HEK293T (cell line): ENCODE measurements around the gene PLB1.

ENCODE experiments used
- CTCF ChIA-PET: fragments of 350-600 bp; formaldehyde crosslinking; extraction: SDS; loops from one replicate; lab custom pipeline; 2021; ENCODE audit warnings: antibody characterized with exemption, inconsistent platforms; lab: Yijun Ruan, JAX
- POLR2A ChIA-PET: fragments of 350-600 bp; formaldehyde crosslinking; extraction: SDS; loops from one replicate; lab custom pipeline; 2020; ENCODE audit warnings: antibody characterized with exemption, inconsistent platforms; lab: Yijun Ruan, JAX
- DNase-seq: peaks from one replicate; pipeline ENCODE4 v3.0.0; 2012; ENCODE audit warnings: mixed read lengths; ENCODE audit errors: extremely low spot score
- ARNT ChIP-seq: fragments of 450-650 bp; IDR thresholded peaks from 2 replicates; pipeline ENCODE4 v1.6.1; 2017; ENCODE audit warnings: mild to moderate bottlenecking
- BHLHE40 ChIP-seq: fragments of 450-650 bp; IDR thresholded peaks from 2 replicates; pipeline ENCODE4 v1.6.1; 2016; ENCODE audit warnings: mild to moderate bottlenecking, moderate library complexity, borderline replicate concordance
- CTBP1 ChIP-seq: fragments of 450-650 bp; IDR thresholded peaks from 2 replicates; pipeline ENCODE4 v1.6.1; 2016; ENCODE audit warnings: borderline replicate concordance
- ELF4 ChIP-seq: fragments of 450-650 bp; IDR thresholded peaks from 2 replicates; pipeline ENCODE4 v1.6.1; 2017; ENCODE audit warnings: antibody characterized with exemption
- FOXA1 ChIP-seq: fragments of 450-650 bp; IDR thresholded peaks from 2 replicates; pipeline ENCODE4 v1.6.1; 2016; ENCODE audit warnings: mild to moderate bottlenecking
- FOXK2 ChIP-seq: fragments of 450-650 bp; IDR thresholded peaks from 2 replicates; pipeline ENCODE4 v1.6.1; 2016; ENCODE audit warnings: mild to moderate bottlenecking
- FOXM1 ChIP-seq: fragments of 450-650 bp; IDR thresholded peaks from 2 replicates; pipeline ENCODE4 v1.6.1; 2017; ENCODE audit warnings: mild to moderate bottlenecking, borderline replicate concordance
- HDGF ChIP-seq: fragments of 450-650 bp; IDR thresholded peaks from 2 replicates; pipeline ENCODE4 v1.6.1; 2017; ENCODE audit warnings: antibody characterized with exemption, borderline replicate concordance
- L3MBTL2 ChIP-seq: fragments of 450-650 bp; conservative IDR thresholded peaks from 2 replicates; pipeline ENCODE4 v1.6.1; 2016; ENCODE audit warnings: mild to moderate bottlenecking
- LEF1 ChIP-seq: fragments of 450-650 bp; IDR thresholded peaks from 2 replicates; pipeline ENCODE4 v1.6.1; 2017; ENCODE audit warnings: mild to moderate bottlenecking, borderline replicate concordance
- NFRKB ChIP-seq: fragments of 450-650 bp; IDR thresholded peaks from 2 replicates; pipeline ENCODE4 v1.6.1; 2016; ENCODE audit warnings: mild to moderate bottlenecking, moderate library complexity
- PKNOX1 ChIP-seq: fragments of 450-650 bp; IDR thresholded peaks from 2 replicates; pipeline ENCODE4 v1.6.1; 2016
- SP1 ChIP-seq: fragments of 450-650 bp; IDR thresholded peaks from 2 replicates; pipeline ENCODE4 v1.6.1; 2017
- SUZ12 ChIP-seq: fragments of 450-650 bp; IDR thresholded peaks from 2 replicates; pipeline ENCODE4 v1.6.1; 2016; ENCODE audit warnings: mild to moderate bottlenecking
- TARDBP ChIP-seq: fragments of 450-650 bp; IDR thresholded peaks from 2 replicates; pipeline ENCODE4 v1.6.1; 2016
- ZNF384 ChIP-seq: fragments of 450-650 bp; IDR thresholded peaks from 2 replicates; pipeline ENCODE4 v1.6.1; 2016

PLB1 gene

GRCh38 chr2:28648671-28649395 lies 153.0 kb downstream of the PLB1 start:
- ChIA-PET CTCF (no interaction called here), POLR2A (no interaction called here)
- no peak for DNase-seq
- TF ChIP-seq FOXM1, result no peak
- no peak for TF ChIP-seq TARDBP
- no peak for TF ChIP-seq SUZ12
- TF ChIP-seq HDGF, result no peak
- no peak for TF ChIP-seq PKNOX1
- TF ChIP-seq FOXA1, result no peak
- TF ChIP-seq BHLHE40, result no peak
- no peak for TF ChIP-seq L3MBTL2
- no peak for TF ChIP-seq NFRKB
- TF ChIP-seq SP1, result no peak
- no peak for TF ChIP-seq ARNT
- TF ChIP-seq LEF1, result no peak
- no peak for TF ChIP-seq ELF4
- TF ChIP-seq CTBP1, result no peak
- no peak for TF ChIP-seq FOXK2
- TF ChIP-seq ZNF384, result no peak

GRCh38 chr2:28649481-28650265 lies 153.8 kb downstream of the PLB1 start:
- no peak for DNase-seq
- TF ChIP-seq FOXK2 (no peak), ELF4 (no peak), FOXA1 (no peak), PKNOX1 (no peak), ZNF384 (no peak), SUZ12 (no peak), ARNT (no peak), CTBP1 (no peak), LEF1 (no peak), TARDBP (no peak), NFRKB (no peak), HDGF (no peak), FOXM1 (no peak), SP1 (no peak), BHLHE40 (no peak), L3MBTL2 (no peak)
- POLR2A ChIA-PET, result no interaction called here
- CTCF ChIA-PET, result no interaction called here

- no peak for DNase-seq
- POLR2A ChIA-PET, result no interaction called here
- TF ChIP-seq TARDBP (no peak), SUZ12 (no peak), PKNOX1 (no peak)
- CTCF ChIA-PET, result no interaction called here
Measured at GRCh38 chr2:28650266-28650584, 154.4 kb downstream of the PLB1 start.

GRCh38 chr2:28652217-28652616 lies 156.4 kb downstream of the PLB1 start:
- POLR2A ChIA-PET, result no interaction called here
- CTCF ChIA-PET, result no interaction called here
- no peak for DNase-seq
- TF ChIP-seq FOXM1, result no peak

- POLR2A ChIA-PET, result no interaction called here
- no peak for DNase-seq
- CTCF ChIA-PET, result no interaction called here
- TF ChIP-seq BHLHE40, result no peak
- TF ChIP-seq SUZ12, result no peak
- no peak for TF ChIP-seq NFRKB
- no peak for TF ChIP-seq ZNF384
- TF ChIP-seq CTBP1, result no peak
- TF ChIP-seq L3MBTL2, result no peak
- TF ChIP-seq LEF1, result no peak
- no peak for TF ChIP-seq TARDBP
- TF ChIP-seq PKNOX1, result no peak
- no peak for TF ChIP-seq FOXK2
- no peak for TF ChIP-seq ELF4
- no peak for TF ChIP-seq FOXM1
- TF ChIP-seq ARNT, result no peak
Measured at GRCh38 chr2:28653892-28654662, 158.2 kb downstream of the PLB1 start.
